ENCODE results near the gene IL4R. TPM values are rescaled to one million over a fixed set of nuclear protein-coding genes. Genes with fewer than 3 reads are reported as not detected.
A peak's percentile ranks its signal among the peaks of the same experiment; 100 is the strongest.

The IL4R gene
- total and polyA plus RNA-seq, 10 of the 15 experiments (the other 5 are each of a cell fraction or from before 2014, with no cell fraction given): 2.6 to 70.4 (median 36.6) TPM

DNA sequence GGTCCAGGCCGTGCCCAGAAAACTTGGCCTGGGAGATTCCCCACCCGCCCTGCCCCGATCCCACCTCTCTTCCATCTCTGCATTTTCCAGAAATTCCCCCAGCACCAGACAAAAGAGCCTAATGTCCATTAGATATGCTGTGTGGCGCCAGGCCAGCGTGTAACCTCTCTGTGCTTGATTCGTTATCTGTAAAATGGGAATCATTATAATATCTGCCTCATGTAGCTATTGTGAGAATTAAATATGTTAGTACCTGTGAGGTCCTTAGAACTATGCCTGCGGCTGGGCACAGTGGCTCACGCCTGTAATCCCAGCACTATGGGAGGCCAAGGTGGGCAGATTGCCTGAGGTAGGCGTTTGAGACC lies 54.6 kb downstream of the IL4R start:
- 60% methylated on average over 9 of the region's 9 CpGs for WGBS (ENCODE audit: insufficient coverage, insufficient replicate concordance, low lambda C conversion rate, missing lambda C conversion rate)
- Histone ChIP-seq H3K27me3 (replicated peaks in 1 of 2; ENCODE audit: control insufficient read depth in 2 of 2, insufficient read depth in 2 of 2, low read length in 1 of 2) (no peaks in the 10 kb centered on the region), H3K4me2 (ENCODE audit: control insufficient read depth, insufficient read depth) (peak overlapping the region; percentile 87), H3K9ac (ENCODE audit: control insufficient read depth, insufficient read depth, low read length) (no peak overlapping the region), H4K20me1 (ENCODE audit: control insufficient read depth, insufficient read depth) (no peaks in the 10 kb centered on the region), H3K27ac (ENCODE audit: control insufficient read depth, insufficient read depth) (peak overlapping the region; percentile 95; the same call in 1 of the 2 replicates), H3K79me2 (ENCODE audit: control insufficient read depth, insufficient read depth, low read length) (no peaks in the 10 kb centered on the region), H3K4me1 (ENCODE audit: control insufficient read depth, insufficient read depth, low read length) (peaks cover 40% of the 10 kb centered on the region), H2AFZ (ENCODE audit: control insufficient read depth, low read depth, low read length) (no peak overlapping the region; the same call in 1 of the 2 replicates), H3K9me3 (replicated peaks; ENCODE audit: control insufficient read depth, insufficient read depth, low read length) (peaks cover 12% of the 10 kb centered on the region; the same call in 2 of the 3 replicates), H3K4me3 (no peak overlapping the region), H3K36me3 (ENCODE audit: control insufficient read depth in 2 of 2, insufficient read depth in 2 of 2, low read length in 1 of 2) (peaks cover 0 to 5% of the 10 kb centered on the region in 2 experiments; a peak in 3 of 4 replicates)
- no peak for DNase-seq (ENCODE audit: low read depth, low spot score)
- ATAC-seq: no peak
- no peak for FAIRE-seq
- SMC1A ChIA-PET (ENCODE audit: uncharacterized antibody, unreplicated experiment): interaction anchor here (0.9 to 5.5 kb wide), 37 partner anchors 7 to 217 kb away, joined by 3 to 152 read pairs (median 9); partner anchors contain the start of genes IL21R and KDM8
- intact Hi-C loops (cut with micrococcal nuclease; ENCODE audit: unreplicated experiment): loop anchor here (1.0 to 5.0 kb wide), 5 partner anchors 51 to 213 kb away; no protein-coding TSS in a partner anchor
- in situ Hi-C loops (cut with MboI): loop anchor here (25.0 kb wide), 1 partner anchor 1531 kb away; no protein-coding TSS in a partner anchor
- POLR2A ChIA-PET: interaction anchor here (0.6 to 4.2 kb wide), 13 partner anchors 30 to 259 kb away, joined by 3 to 31 read pairs (median 5); partner anchors contain the start of genes IL21R and KDM8
- no TSS peak for BruUV-seq (replicated peaks)
- CTCF ChIA-PET: interaction anchor here (0.5 to 11.8 kb wide), 43 partner anchors 11 to 538 kb away, joined by 3 to 259 read pairs (median 6); partner anchors contain the start of genes IL21R and KDM8
- RAD21 ChIA-PET (ENCODE audit: unreplicated experiment): interaction anchor here (0.7 to 6.5 kb wide), 38 partner anchors 9 to 258 kb away, joined by 3 to 168 read pairs (median 8); partner anchors contain the start of genes IL21R and KDM8
- TF ChIP-seq, protein P1, sequence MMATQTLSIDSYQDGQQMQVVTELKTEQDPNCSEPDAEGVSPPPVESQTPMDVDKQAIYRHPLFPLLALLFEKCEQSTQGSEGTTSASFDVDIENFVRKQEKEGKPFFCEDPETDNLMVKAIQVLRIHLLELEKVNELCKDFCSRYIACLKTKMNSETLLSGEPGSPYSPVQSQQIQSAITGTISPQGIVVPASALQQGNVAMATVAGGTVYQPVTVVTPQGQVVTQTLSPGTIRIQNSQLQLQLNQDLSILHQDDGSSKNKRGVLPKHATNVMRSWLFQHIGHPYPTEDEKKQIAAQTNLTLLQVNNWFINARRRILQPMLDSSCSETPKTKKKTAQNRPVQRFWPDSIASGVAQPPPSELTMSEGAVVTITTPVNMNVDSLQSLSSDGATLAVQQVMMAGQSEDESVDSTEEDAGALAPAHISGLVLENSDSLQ (IDR thresholded peaks at IDR 0.05): no peak
- no peak for TF ChIP-seq SMAD5 (IDR thresholded peaks at IDR 0.05; ENCODE audit: low read depth)
- TF ChIP-seq, protein P2, sequence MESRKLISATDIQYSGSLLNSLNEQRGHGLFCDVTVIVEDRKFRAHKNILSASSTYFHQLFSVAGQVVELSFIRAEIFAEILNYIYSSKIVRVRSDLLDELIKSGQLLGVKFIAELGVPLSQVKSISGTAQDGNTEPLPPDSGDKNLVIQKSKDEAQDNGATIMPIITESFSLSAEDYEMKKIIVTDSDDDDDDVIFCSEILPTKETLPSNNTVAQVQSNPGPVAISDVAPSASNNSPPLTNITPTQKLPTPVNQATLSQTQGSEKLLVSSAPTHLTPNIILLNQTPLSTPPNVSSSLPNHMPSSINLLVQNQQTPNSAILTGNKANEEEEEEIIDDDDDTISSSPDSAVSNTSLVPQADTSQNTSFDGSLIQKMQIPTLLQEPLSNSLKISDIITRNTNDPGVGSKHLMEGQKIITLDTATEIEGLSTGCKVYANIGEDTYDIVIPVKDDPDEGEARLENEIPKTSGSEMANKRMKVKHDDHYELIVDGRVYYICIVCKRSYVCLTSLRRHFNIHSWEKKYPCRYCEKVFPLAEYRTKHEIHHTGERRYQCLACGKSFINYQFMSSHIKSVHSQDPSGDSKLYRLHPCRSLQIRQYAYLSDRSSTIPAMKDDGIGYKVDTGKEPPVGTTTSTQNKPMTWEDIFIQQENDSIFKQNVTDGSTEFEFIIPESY (IDR thresholded peaks at IDR 0.05): no peak
- TF ChIP-seq, protein P3, sequence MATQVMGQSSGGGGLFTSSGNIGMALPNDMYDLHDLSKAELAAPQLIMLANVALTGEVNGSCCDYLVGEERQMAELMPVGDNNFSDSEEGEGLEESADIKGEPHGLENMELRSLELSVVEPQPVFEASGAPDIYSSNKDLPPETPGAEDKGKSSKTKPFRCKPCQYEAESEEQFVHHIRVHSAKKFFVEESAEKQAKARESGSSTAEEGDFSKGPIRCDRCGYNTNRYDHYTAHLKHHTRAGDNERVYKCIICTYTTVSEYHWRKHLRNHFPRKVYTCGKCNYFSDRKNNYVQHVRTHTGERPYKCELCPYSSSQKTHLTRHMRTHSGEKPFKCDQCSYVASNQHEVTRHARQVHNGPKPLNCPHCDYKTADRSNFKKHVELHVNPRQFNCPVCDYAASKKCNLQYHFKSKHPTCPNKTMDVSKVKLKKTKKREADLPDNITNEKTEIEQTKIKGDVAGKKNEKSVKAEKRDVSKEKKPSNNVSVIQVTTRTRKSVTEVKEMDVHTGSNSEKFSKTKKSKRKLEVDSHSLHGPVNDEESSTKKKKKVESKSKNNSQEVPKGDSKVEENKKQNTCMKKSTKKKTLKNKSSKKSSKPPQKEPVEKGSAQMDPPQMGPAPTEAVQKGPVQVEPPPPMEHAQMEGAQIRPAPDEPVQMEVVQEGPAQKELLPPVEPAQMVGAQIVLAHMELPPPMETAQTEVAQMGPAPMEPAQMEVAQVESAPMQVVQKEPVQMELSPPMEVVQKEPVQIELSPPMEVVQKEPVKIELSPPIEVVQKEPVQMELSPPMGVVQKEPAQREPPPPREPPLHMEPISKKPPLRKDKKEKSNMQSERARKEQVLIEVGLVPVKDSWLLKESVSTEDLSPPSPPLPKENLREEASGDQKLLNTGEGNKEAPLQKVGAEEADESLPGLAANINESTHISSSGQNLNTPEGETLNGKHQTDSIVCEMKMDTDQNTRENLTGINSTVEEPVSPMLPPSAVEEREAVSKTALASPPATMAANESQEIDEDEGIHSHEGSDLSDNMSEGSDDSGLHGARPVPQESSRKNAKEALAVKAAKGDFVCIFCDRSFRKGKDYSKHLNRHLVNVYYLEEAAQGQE (IDR thresholded peaks at IDR 0.05; ENCODE audit: low read depth, low read length): no peak
- no peak for TF ChIP-seq BACH1 (IDR thresholded peaks at IDR 0.05; ENCODE audit: borderline replicate concordance)
- no peak for TF ChIP-seq CEBPB (IDR thresholded peaks at IDR 0.05; ENCODE audit: borderline replicate concordance in 1 of 2, low read depth in 2 of 2, low read length in 2 of 2)
- no peak for TF ChIP-seq HCFC1 (IDR thresholded peaks at IDR 0.05; ENCODE audit: low read length)
- TF ChIP-seq, protein P4, sequence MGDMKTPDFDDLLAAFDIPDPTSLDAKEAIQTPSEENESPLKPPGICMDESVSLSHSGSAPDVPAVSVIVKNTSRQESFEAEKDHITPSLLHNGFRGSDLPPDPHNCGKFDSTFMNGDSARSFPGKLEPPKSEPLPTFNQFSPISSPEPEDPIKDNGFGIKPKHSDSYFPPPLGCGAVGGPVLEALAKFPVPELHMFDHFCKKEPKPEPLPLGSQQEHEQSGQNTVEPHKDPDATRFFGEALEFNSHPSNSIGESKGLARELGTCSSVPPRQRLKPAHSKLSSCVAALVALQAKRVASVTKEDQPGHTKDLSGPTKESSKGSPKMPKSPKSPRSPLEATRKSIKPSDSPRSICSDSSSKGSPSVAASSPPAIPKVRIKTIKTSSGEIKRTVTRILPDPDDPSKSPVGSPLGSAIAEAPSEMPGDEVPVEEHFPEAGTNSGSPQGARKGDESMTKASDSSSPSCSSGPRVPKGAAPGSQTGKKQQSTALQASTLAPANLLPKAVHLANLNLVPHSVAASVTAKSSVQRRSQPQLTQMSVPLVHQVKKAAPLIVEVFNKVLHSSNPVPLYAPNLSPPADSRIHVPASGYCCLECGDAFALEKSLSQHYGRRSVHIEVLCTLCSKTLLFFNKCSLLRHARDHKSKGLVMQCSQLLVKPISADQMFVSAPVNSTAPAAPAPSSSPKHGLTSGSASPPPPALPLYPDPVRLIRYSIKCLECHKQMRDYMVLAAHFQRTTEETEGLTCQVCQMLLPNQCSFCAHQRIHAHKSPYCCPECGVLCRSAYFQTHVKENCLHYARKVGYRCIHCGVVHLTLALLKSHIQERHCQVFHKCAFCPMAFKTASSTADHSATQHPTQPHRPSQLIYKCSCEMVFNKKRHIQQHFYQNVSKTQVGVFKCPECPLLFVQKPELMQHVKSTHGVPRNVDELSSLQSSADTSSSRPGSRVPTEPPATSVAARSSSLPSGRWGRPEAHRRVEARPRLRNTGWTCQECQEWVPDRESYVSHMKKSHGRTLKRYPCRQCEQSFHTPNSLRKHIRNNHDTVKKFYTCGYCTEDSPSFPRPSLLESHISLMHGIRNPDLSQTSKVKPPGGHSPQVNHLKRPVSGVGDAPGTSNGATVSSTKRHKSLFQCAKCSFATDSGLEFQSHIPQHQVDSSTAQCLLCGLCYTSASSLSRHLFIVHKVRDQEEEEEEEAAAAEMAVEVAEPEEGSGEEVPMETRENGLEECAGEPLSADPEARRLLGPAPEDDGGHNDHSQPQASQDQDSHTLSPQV (IDR thresholded peaks at IDR 0.05): no peak
- TF ChIP-seq PAX5 (IDR thresholded peaks at IDR 0.05; ENCODE audit: borderline replicate concordance, low read depth, low read length): no peak
- TF ChIP-seq SIN3A (IDR thresholded peaks at IDR 0.05; ENCODE audit: low read depth, low read length): no peak
- no peak for TF ChIP-seq ZBED1 (IDR thresholded peaks at IDR 0.05; ENCODE audit: borderline replicate concordance)
- no peak for TF ChIP-seq CBX5 (IDR thresholded peaks at IDR 0.05; ENCODE audit: low read depth)
- no peak for TF ChIP-seq DPF2 (IDR thresholded peaks at IDR 0.05)
